WI38 (cell line): Measurements from ENCODE around the gene PLXDC2.

ENCODE experiments used
- H3K4me3 ChIP-seq: 2 replicates; pipeline ENCODE4 v1.5.1; 2011; ENCODE audit warnings: low read depth, mild to moderate bottlenecking, control low read depth, low read length
- TF ChIP-seq, protein P1 (sequence below): IDR thresholded peaks from 2 replicates; pipeline ENCODE4 v1.5.1; 2012; ENCODE audit warnings: low read depth, mild to moderate bottlenecking, control low read depth, low read length

The PLXDC2 gene

DNA sequence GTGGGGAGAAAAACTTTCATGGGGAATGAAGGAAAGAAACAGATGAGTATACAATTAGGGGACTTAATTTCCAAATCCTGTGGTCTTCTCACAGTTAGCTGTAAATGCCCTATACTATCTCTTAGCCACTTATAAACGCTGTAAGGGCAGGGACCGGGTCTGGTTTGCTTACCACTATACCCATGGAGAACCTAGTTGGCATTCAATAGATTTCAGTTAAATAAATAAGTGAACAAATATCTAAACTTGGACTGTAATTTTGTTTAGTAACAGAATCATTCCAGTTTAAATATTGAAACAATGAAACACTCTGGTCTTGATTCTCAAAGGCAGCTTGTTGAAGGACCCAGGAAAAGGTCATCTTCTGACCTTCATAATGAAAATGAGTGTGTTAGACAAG is 158.3 kb downstream of the PLXDC2 start:
- no peak overlapping the region for H3K4me3 ChIP-seq
- TF ChIP-seq, protein P1, sequence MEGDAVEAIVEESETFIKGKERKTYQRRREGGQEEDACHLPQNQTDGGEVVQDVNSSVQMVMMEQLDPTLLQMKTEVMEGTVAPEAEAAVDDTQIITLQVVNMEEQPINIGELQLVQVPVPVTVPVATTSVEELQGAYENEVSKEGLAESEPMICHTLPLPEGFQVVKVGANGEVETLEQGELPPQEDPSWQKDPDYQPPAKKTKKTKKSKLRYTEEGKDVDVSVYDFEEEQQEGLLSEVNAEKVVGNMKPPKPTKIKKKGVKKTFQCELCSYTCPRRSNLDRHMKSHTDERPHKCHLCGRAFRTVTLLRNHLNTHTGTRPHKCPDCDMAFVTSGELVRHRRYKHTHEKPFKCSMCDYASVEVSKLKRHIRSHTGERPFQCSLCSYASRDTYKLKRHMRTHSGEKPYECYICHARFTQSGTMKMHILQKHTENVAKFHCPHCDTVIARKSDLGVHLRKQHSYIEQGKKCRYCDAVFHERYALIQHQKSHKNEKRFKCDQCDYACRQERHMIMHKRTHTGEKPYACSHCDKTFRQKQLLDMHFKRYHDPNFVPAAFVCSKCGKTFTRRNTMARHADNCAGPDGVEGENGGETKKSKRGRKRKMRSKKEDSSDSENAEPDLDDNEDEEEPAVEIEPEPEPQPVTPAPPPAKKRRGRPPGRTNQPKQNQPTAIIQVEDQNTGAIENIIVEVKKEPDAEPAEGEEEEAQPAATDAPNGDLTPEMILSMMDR = no peak

DNA sequence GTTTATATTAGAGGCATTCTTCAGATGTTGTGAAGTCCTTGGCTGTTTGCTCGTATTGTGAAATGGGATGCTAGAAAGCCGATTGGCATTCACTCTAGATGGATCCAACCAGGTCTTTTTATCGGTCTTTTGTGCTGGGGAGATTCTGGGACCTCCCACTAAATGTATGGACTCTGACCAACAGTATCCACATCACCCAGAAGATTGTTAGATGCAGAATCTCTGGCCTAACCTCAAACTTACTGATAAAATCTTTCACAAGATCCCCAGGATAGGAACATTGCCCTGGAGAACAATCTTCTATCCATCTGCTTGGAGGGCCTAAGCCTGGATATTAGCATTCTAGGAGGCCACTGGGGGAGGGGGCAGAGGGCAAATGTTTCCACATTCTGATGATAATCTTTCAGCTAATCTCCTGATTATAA is 160.9 kb downstream of the PLXDC2 start:
- TF ChIP-seq, protein P1 = no peak
- no peak overlapping the region for H3K4me3 ChIP-seq

DNA sequence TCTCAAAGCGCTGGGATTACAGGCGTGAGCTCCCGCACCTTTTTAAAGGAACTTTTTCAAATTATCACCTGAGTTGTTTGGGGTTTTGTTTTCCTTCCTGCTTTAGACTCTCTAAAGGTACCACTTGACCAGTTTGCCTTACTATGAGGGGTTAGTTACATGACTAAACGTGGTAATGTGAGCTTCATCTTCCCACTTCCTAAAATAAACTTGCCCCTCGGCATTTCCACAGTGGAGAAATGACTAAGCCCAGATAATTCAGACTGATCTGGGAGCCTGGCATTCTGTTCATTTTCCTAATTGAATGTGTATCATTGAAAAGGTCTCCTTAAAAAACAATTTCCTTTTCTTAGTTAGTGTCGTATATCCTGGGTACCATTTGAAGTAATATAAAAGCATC is 163.4 kb downstream of the PLXDC2 start:
- no peak overlapping the region for H3K4me3 ChIP-seq
- TF ChIP-seq, protein P1 = no peak

DNA sequence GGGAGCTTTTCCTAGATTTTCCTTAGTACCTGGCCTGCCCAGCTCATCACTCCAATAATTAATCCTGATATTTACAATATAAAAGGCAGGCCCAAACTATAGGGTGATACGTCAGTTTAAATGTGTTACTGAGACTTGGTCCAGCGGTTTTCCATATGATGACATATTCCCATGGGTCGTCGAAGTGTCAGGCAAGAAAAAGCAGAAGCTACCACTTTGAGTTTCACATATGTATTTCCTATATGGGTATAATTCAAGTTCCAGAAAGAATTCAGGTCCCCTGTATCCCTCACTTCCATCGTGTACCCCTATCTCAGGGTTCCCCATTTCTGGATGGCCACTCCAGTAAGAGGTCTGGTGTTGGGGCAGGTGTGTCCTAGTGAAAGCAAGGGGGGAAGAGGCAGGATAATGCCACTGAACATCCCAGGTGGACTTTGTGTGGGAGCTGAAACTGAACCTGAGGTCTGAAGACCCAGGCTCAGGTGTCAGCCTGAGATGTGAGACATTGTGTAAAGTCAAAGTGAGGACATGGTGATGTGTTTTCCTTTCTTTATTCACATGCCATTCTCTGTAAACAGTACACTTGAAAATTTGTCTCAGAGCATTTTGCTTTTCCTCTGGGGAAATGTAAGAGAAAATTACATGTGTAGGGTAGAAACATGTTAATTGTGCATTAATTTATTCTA is 167.8 kb downstream of the PLXDC2 start:
- H3K4me3 ChIP-seq = no peak overlapping the region
- TF ChIP-seq, protein P1 = no peak

DNA sequence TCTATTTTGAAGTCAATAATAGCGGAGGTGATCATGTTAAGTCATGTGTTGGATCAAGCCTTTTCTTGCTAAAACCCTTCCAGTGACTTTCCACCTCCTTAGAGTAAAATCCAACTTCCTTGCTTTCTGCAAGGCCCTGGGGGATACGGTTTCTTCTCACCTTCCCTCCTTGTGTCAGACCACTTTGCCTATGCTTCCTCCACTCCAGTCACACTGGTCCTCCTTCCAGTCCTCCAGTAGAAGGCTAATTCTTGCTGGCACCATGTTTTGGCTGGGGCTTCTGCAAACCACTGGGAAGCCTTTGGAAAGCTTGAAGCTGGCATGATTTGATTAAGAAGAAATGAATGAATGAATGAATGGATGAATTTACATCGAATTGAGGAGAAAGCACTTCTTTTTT is 169.5 kb downstream of the PLXDC2 start:
- H3K4me3 ChIP-seq = no peak overlapping the region
- TF ChIP-seq, protein P1 = no peak

DNA sequence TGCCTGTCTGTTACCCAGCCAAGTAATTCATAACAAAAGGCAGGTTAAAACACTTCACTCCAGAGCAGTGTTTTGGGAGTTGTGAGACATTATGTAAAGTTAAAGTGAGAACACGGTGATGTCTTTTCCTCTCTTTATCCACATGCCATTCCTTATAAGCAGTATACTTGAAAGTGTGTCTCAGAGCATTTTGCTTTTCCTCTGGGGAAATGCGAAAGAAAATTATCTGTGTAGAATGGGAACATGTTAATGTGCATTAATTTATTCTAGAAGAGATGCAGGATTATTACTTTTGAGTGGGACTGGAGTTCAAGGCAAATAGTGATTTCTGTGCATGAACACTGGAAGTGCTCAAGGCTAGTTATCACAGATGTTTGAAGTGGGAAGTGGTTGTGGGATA is 170.4 kb downstream of the PLXDC2 start:
- TF ChIP-seq, protein P1 = no peak

DNA sequence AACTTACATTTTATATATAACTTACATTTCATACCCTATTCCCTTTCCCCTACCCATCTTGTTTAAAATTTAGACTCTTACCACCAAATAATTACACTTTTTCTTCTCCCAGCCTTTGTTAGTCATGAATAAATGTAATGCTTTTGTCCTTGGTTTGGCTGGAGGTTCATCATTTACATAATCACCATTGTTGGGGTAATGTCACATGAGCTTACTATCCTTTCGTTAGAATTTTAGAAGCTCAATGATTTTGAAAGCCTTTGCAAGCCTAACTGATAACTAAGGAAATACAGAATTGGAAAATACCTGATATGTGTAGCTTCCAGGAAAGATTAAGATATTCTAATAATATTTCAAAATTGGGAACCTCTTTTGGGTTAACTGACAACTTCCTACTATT is 171.7 kb downstream of the PLXDC2 start:
- TF ChIP-seq, protein P1 = no peak

More for the DNA sequence above, 170.4 kb downstream of the PLXDC2 start:
- H3K4me3 ChIP-seq = no peak overlapping the region

More for the DNA sequence above, 171.7 kb downstream of the PLXDC2 start:
- no peak overlapping the region for H3K4me3 ChIP-seq
